Activated naive CD8-positive, alpha-beta T cell treated with anti-CD3 and anti-CD28 coated beads, Interleukin-2, amount 50 U/mL, for 24 hours (primary cell): ENCODE data around the gene STIL.

Experiments
- ATAC-seq: fragments of 150-1000 bp; cut with Tn5 transposase; one replicate; pipeline ENCODE4 v1.10.0; 2021
- DNase-seq: peaks from one replicate; pipeline ENCODE4 v3.0.0; 2021
- H3K27ac Mint-ChIP-seq: one replicate; pipeline ENCODE4 v1.8.0; 2021; ENCODE audit warnings: mild to moderate bottlenecking, mixed read lengths
- H3K27me3 Mint-ChIP-seq: one replicate; pipeline ENCODE4 v1.8.0; 2021; ENCODE audit warnings: mixed read lengths
- H3K36me3 Mint-ChIP-seq: one replicate; pipeline ENCODE4 v1.8.0; 2021; ENCODE audit warnings: low read depth, mixed read lengths
- H3K4me1 Mint-ChIP-seq: one replicate; pipeline ENCODE4 v1.8.0; 2021; ENCODE audit warnings: mixed read lengths
- H3K4me3 Mint-ChIP-seq: one replicate; pipeline ENCODE4 v1.8.0; 2021; ENCODE audit warnings: mild to moderate bottlenecking, moderate library complexity, mixed read lengths
- H3K9me3 Mint-ChIP-seq: one replicate; pipeline ENCODE4 v1.8.0; 2021; ENCODE audit warnings: mixed read lengths

STIL gene

DNA sequence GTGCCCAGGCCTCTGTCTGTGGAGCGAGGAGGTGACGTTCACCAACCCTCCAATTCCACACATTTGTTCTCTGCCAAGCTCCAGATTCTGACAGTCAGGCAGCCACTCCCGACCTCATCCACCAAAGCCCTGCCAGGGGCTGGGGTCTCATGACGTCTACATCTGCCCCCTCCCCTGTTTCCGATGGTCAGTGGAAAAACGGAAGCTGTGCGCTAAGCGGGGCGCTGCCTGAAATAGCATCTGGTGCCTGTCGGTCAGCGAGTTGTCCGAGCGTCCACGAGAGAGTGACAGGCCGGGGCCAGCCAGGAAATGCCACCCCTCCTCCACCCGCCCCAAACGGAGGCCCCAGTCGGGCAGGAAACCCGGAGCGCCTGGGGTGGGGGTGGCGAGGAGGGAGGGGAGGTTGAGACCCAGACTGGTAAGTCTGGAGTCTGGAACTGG is 78.7 kb downstream of the STIL start:
- no peaks in the 10 kb centered on the region for H3K9me3 Mint-ChIP-seq
- no peak overlapping the region for H3K4me3 Mint-ChIP-seq
- ATAC-seq (no peak), DNase-seq (no peak)
- peaks cover 3% of the 10 kb centered on the region for H3K36me3 Mint-ChIP-seq
- H3K27ac Mint-ChIP-seq, result no peak overlapping the region
- peaks cover 17% of the 10 kb centered on the region for H3K4me1 Mint-ChIP-seq
- H3K27me3 Mint-ChIP-seq, result peaks cover 61% of the 10 kb centered on the region

DNA sequence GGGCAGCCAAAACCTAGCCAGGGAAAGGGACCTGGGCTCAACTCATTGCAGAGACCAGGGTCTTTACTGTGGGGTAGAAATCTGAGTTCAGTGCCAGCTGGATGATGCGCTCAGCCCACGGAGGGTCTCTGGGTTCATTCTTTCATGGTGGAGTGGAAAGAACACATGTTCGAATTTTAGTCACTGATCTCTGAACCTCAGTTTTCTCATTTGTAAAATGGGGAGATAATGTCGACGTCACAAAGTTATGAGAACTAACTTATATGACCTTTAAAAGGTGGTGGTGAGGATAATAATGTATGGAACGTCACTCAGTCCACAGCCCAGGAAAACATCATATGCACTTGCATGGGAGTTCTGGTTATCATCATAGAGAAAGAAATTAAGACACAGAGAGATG is 80.8 kb downstream of the STIL start:
- DNase-seq (no peak), ATAC-seq (no peak)
- no peak overlapping the region for H3K4me3 Mint-ChIP-seq
- H3K27me3 Mint-ChIP-seq, result peaks cover 71% of the 10 kb centered on the region
- no peak overlapping the region for H3K27ac Mint-ChIP-seq
- peaks cover 27% of the 10 kb centered on the region for H3K4me1 Mint-ChIP-seq
- peaks cover 3% of the 10 kb centered on the region for H3K36me3 Mint-ChIP-seq
- no peaks in the 10 kb centered on the region for H3K9me3 Mint-ChIP-seq

DNA sequence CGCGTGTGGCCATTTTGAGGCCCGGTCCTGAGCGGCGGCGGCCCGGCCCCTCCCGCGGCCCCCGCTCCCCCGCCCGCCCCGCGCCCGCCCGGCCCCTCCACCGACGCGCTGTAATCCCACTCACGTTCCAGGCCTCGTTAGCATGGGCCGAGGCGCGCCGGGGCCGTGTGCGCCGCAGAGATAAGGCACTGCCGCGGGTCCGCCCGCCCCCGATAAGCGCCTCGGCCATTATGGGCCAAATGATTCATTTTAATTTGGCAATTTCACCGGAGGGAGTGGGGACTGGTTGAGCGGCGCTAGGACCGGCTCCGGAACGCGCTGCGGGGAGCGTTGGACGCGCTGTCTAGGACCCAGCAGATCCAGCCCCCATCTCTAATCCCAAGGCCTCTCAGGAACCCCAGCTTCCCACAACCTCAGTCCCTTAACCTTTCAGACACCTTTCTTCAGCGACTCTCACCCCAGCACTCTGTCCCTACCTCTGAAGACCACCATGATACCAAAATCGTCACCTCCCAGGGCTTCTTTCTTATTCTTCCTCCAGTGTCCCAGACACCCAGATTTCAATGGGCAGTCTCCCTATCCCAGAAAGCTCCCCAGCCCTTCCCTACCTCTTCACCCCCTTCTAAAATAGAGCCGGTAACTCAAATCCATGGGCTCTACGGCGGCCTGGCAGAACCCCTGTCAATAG is 81.6 kb downstream of the STIL start, which contains the start of gene TAL1:
Gene TAL1, minus strand, starts transcription at position 39 of the 688 bp plus-strand sequence. CDS start 6,337 bp downstream, outside the sequence.
- ATAC-seq (no peak), DNase-seq (no peak)
- peaks cover 3% of the 10 kb centered on the region for H3K36me3 Mint-ChIP-seq
- peaks cover 75% of the 10 kb centered on the region for H3K27me3 Mint-ChIP-seq
- no peaks in the 10 kb centered on the region for H3K9me3 Mint-ChIP-seq
- H3K4me1 Mint-ChIP-seq, result peaks cover 27% of the 10 kb centered on the region
- H3K4me3 Mint-ChIP-seq, result peak within 1 kb of the TSS; percentile 77
- peak within 1 kb of the TSS; percentile 22 for H3K27ac Mint-ChIP-seq

DNA sequence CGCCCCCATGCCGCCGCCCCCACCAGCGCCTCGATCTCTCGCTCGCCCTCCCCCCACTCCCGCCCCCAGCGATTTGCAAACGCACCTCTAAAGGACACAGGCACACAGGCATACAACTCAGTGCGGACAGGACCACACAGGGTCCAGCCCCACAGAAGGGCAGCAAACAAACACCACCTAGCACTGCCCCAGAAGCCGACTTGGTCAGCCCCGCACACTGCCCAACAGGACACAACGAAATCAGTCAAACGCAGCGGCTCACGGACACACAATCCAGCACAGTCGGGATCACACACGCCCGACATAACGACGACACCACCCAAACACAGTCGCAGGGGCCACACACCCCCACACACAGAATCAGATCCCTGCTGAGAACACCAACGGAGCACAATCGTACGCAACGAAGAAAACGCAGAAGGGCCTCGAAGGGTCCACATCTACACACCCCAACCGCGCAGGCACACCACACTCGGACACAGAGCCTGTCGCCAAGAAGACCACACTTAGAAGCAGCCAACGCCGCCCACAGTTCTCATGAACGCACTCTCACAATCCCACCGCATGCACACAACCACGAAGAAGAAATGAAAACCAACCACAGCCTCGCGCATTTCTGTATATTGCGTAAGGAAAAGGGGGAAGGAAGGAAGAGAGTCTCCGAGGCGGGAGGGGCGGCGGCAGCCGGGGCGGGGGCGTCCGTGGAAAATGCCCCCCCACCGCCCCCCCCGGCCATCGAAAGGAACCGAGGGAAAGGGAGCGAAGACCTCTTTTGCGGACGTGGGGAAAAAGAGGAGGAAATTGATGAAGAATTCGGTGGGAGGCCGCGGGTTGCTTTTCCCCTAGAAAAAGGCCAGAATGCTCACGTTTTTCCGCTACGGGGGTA is 82.4 kb downstream of the STIL start:
- Mint-ChIP-seq H3K4me1 (peaks cover 27% of the 10 kb centered on the region), H3K27ac (no peak overlapping the region), H3K9me3 (no peaks in the 10 kb centered on the region), H3K36me3 (peaks cover 3% of the 10 kb centered on the region), H3K27me3 (peaks cover 79% of the 10 kb centered on the region), H3K4me3 (peak overlapping the region; percentile 77)
- ATAC-seq, result no peak
- DNase-seq, result peak; percentile 24

DNA sequence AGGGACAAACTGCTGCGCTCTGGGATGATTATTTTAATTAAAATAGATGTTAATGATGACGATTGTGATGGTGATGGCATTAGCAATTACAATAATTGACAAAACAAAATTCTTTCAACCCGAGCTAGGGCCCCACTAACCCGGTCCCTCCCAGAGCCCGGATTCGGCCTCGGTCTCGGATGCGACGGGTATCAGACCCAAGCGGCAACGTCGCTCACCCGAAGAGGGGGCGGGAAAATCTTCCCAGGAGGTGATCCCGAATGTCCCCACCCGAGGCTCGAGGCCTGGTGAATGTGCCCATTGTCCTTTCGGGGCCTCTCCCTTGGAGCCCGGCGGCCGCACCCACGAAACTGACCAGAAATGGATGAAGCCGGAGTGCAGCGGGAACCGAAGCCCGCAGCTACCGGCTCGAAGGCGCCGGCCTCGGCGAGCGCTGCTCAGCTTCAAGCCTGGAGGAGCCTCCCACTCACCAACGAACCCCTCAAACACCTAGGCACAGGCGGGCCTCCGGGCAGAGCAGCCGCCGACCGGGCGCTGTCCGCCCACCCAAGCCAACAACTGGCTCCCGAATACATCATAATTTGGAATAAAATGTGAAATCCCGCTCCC is 83.2 kb downstream of the STIL start:
- peaks cover 30% of the 10 kb centered on the region for H3K4me1 Mint-ChIP-seq

DNA sequence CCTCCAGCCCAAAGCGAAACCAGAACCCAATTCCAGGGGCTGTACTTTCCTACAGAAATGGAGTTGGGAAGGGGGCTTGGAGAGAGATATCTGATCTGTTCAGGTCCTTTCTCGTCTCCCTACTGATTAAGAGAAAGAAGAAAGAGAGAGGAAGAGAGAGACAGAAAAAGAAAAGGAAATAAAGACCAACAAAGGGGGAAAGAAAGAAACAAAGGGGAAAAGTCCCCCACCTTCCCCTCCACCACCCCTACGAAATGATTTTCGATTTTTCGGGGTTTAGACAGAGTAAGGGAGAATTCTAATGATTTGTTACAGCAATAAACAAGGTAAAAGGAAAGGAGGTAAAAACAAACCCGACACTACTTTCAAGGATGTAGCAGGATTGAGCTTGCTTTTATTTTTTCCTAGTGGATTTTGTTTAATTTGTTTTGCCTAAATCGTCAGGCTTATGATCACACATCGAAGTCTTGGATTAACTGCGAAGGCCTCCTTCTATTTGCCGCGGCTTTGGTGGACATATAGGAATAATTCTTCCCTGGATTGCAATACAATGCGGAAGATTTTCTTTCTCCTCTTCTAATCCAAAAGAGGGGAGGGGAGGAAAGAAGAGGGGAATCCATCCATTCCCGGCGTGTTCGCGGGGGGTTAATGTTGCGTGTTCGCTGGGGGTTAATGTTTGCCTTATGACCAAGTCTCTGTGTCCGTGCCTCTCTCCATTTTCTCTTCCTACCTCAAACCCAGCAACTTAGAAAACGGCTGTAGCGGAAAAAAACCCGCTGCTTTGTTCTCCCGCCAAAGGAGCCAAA is 83.9 kb downstream of the STIL start:
- Mint-ChIP-seq H3K27me3 (peaks cover 83% of the 10 kb centered on the region), H3K27ac (no peak overlapping the region), H3K4me3 (peak overlapping the region; percentile 51), H3K36me3 (peaks cover 3% of the 10 kb centered on the region), H3K4me1 (peaks cover 31% of the 10 kb centered on the region), H3K9me3 (no peaks in the 10 kb centered on the region)
- ATAC-seq (no peak), DNase-seq (no peak)

More for the DNA sequence above, 83.2 kb downstream of the STIL start:
- ATAC-seq (no peak), DNase-seq (peak; percentile 18)
- H3K27me3 Mint-ChIP-seq, result peaks cover 84% of the 10 kb centered on the region
- no peak overlapping the region for H3K27ac Mint-ChIP-seq
- H3K9me3 Mint-ChIP-seq, result no peaks in the 10 kb centered on the region
- peak overlapping the region; percentile 51 for H3K4me3 Mint-ChIP-seq
- peaks cover 3% of the 10 kb centered on the region for H3K36me3 Mint-ChIP-seq

DNA sequence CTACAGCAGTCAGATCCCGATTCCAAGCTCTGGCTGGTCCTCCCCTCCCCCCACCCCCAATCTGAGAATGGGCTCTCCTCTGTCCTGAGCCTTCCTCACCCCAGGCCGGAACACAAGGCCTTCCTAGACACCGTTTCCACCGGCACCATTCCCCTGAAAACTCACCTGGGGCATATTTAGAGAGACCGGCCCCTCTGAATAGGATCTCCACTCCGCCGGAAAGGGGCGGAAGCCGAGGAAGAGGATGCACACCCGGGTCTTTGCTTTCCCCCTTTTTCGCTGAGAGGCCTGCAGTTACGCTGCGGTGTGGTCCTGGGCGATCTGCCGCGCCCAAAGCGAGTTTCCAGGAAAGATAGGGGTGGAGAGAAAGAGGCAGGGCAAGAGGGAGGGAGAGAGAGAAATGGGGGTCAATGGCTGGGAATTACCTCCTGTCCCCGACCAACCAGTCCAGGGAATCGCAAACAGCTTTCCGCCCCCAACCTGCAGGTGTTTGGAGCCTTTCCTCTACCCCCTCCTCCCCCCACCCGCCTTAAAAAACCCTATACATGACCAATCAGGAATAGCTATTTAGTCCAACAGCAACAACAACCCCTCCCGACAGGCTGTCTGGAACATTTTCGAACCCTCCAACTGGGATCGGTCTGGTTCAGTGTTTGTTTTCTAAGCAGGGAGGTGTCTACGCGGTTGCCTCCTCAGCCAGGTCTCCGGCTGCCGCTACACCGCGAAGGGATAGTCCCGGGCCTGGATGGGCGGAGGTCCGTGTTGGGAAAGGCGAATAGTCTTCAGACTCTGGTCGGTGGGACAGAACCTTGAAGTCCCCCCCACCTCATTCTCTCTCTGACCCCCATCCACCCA is 84.7 kb downstream of the STIL start:
- peak overlapping the region; percentile 37 for H3K4me3 Mint-ChIP-seq
- peaks cover 3% of the 10 kb centered on the region for H3K36me3 Mint-ChIP-seq
- no peaks in the 10 kb centered on the region for H3K9me3 Mint-ChIP-seq
- no peak for DNase-seq
- peaks cover 77% of the 10 kb centered on the region for H3K27me3 Mint-ChIP-seq
- no peak for ATAC-seq
- H3K4me1 Mint-ChIP-seq, result peaks cover 31% of the 10 kb centered on the region
- H3K27ac Mint-ChIP-seq, result no peak overlapping the region

DNA sequence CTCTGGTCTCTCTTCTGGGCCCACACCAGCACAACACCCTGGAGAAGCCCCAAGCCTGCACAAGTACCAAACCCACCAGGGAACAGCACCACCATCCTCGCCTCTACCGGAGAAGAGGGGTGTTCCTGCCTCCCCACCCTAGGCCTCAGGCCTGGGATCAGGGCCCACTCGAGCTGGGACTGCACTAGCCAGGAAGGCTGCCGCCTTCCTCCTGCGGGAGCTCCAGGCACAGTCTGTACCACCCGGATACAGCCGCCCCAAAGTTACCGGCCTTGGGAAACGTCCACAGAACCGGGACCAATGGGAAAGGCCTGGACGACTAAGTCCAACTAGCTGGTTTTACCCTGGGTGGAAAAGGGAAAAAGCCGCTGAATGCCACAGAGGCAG is 85.3 kb downstream of the STIL start:
- ATAC-seq (no peak), DNase-seq (no peak)
- H3K27ac Mint-ChIP-seq, result no peak overlapping the region
- no peak overlapping the region for H3K4me3 Mint-ChIP-seq
- peaks cover 3% of the 10 kb centered on the region for H3K36me3 Mint-ChIP-seq
- no peaks in the 10 kb centered on the region for H3K9me3 Mint-ChIP-seq
- peaks cover 31% of the 10 kb centered on the region for H3K4me1 Mint-ChIP-seq
- peaks cover 71% of the 10 kb centered on the region for H3K27me3 Mint-ChIP-seq

DNA sequence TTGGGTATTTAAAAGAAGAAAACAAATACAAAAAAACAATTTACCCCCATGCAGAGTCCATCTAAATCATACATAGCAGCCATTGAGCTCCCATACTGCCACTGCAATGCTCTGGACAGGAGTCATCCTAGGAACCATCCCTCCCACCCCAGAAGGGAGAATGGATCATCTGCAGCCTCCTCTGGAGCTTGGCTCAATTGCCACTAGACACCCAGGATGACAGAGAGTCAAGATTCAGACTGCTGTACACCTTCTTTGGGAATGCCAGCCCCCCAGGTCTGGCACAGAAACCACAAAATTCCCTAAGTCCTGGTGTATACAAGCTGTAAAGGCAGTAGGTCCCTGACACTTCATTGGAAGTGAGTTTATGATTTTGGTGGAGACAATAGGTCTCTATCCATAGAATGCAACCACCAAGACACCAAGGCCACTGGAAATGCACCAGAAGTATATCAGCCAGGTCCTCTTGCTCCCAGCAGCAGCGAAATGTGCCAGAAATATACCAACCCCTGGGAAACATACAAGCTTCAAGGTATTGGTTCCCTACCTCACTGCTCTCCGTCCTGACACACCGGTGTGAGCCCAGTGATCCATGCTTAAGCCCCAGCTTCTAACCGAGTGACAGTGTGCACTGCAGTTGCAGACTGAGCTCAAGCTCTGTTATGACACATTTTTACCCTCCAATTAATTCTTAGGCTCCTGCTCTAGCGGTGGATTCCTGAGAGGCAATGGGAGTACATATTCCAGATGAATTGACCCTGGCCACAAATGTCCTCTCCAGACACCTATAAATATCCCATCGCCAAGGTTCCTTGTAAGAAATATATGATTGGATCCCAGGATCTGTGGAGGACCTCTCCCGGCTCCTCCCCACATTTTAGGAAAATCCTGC is 86.4 kb downstream of the STIL start:
- no peak for DNase-seq
- Mint-ChIP-seq H3K27me3 (peaks cover 60% of the 10 kb centered on the region), H3K4me3 (no peak overlapping the region), H3K36me3 (peaks cover 3% of the 10 kb centered on the region), H3K27ac (no peak overlapping the region), H3K9me3 (no peaks in the 10 kb centered on the region), H3K4me1 (peaks cover 31% of the 10 kb centered on the region)
- no peak for ATAC-seq

DNA sequence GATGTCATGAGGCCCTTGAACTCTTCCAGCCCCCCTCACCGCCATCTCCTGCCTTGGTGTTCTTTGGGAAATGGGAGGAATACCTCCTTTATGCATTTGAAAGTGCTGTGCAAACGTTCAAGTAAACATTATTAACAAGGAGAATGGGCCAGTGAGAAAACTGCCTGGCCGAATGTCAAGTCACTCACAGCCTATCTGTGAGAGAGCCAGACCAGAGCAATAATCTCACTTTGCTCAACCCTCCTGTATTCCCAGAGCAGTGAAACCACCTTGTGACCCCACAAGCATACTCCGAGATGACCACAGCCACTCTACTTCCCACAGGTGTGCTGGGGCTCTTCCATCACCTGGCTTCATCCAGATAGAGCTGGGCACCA is 87.1 kb downstream of the STIL start:
- no peak overlapping the region for H3K4me3 Mint-ChIP-seq

DNA sequence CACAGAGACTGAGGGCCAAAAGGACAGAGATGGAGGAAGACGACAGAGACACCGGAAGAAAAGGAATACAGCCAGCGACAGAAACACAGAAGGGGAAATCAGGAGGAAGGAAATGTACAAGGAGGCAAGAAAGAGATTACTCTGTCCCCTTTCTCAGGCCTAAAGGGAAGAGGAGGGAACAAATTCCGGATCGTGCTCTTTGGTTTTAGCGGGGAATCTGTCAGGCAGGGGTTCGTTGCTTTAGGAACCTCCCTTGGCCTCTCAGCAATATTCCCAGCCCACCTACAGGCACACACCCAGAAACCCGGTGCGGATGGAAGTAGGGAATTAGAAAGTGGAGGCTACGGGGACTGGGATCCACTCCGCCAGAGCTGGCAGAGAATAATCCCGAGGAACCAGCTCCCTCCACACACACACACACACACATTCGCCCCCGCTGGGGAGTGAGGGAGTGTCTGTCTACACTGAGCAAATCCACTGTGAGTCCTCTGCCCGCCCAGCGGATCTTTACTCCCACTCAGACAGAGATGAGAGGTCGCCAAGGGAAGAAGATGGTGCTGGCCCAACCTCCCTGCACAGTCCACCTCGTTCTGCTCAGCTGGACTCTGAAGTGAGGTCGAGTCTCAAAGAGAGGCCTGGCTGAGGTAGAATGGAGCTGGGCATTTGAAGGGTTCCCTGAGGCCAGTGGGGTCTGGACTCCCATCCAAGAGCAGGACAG is 87.7 kb downstream of the STIL start:
- no peaks in the 10 kb centered on the region for H3K9me3 Mint-ChIP-seq

More for the DNA sequence above, 87.1 kb downstream of the STIL start:
- H3K27ac Mint-ChIP-seq, result no peak overlapping the region
- no peaks in the 10 kb centered on the region for H3K9me3 Mint-ChIP-seq
- H3K4me1 Mint-ChIP-seq, result peaks cover 28% of the 10 kb centered on the region
- ATAC-seq (no peak), DNase-seq (no peak)
- peaks cover 57% of the 10 kb centered on the region for H3K27me3 Mint-ChIP-seq
- H3K36me3 Mint-ChIP-seq, result peaks cover 3% of the 10 kb centered on the region

DNA sequence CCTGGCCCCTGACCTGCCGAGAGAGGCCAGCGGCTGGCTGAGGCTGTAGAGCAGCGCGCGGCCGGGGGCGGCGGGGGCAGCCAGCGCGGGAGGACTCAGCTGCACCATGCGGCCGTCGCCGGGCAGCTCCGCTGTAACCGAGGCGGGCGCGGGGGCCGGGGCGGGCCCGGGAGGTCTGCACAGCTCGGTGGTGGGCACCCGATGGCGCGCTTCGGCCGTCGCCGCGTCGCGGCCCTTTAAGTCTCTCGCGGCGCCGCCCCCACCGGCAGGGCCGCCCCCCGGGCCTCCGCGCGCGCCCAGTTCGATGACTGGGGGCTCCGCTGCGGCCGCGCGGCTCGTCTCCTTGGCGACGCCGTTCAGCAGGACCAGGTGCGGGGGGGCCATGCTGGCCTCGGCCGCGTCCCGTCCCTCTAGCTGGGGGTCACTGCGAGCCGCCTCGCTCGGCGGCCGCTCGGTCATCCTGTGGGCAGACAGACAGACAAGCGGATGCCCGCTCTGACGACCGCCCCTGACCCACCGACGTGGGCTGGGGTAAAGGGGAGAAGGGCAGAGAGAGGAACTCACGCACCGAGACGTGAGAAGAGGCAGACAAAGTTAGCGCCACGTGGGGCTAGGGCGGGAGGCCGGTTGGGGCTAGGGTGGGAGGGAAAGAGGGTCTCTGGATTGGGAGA is 88.4 kb downstream of the STIL start:
- Mint-ChIP-seq H3K27ac (no peak overlapping the region), H3K36me3 (no peaks in the 10 kb centered on the region), H3K27me3 (peaks cover 52% of the 10 kb centered on the region), H3K9me3 (no peaks in the 10 kb centered on the region), H3K4me3 (peak overlapping the region; percentile 22), H3K4me1 (peaks cover 17% of the 10 kb centered on the region)
- no peak for ATAC-seq
- DNase-seq, result no peak

More for the DNA sequence above, 87.7 kb downstream of the STIL start:
- ATAC-seq, result no peak
- Mint-ChIP-seq H3K4me1 (peaks cover 23% of the 10 kb centered on the region), H3K27me3 (peaks cover 54% of the 10 kb centered on the region), H3K36me3 (no peaks in the 10 kb centered on the region), H3K27ac (no peak overlapping the region), H3K4me3 (peak overlapping the region; percentile 22)
- DNase-seq, result no peak
